ENCODE data around the gene PJVK.
"Not testable (repeated sequence)": the region's sequence is repeated elsewhere in the genome, so short reads cannot be mapped to it uniquely, and the experiment has no call there.

Gene PJVK

DNA sequence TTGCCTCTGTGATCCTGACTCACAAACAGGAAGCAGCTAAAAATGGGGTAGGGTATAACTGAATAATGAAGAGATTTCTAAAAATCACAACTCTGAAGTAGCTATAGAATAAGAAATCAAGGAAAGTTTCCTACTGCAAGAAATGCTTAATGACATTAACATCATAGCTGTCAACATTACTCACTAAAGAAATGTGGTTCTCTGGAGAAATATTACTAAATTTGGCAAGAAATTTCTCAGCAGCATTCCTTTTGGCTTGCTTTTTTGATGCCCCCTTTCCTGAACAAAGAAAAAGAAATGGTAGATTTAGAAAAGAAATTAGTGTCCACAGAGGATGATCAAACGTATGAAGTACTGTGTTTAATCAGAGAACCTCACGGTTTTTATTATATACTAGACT lies 9.8 kb upstream of the PJVK start:
- no peak for DNase-seq

DNA sequence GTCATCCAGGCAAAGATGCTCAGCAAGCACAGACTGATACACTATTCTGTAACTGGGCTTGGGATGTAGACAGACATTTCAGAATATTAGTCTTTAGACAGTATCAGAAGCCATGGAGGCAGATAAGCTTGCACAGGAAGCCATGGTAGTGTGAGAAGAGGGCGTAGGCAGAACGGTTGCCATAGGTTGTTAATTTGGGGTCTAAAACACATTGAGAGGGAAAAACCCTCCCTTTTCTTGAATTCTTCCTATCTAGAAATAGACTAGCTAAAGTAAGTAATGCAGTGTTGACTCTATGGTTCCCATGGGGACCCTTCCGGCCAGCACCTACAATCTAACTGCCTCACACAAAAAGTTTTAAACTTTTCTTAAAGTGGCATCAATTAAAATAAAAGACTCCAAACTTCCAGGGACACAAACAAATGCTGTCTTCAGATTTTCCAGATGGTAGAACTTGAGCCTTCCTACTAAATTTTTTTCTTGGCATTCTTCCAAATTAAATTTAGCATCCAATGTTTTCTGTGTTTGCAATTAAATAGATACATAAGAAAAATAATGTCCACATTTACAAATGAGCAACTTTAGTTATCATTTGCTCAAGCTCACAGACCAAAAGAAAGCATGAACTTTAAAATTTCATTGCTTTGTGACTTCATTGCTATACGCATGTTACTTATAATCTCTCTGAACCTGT lies 2.1 kb upstream of the PJVK start:
- DNase-seq, result no peak

GRCh38 chr2:178449700-178450523 lies 1.3 kb upstream of the PJVK start:
- no peak for DNase-seq

DNA sequence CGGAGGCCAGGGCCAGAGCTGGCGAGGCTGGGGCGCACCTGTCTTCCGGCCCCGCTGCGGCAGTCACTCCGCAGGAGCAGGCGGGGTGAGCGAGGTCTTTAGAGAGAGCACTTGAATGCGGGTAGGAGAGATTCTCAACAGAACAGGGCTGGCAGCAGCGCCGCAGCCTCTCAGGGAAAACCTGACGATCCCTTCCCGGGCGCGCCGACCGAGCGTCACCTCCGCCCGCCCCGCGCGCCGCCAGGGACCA lies 729 bp upstream of the PJVK start:
- no peak for DNase-seq

GRCh38 chr2:178452334-178452733 lies 1.2 kb downstream of the PJVK start:
- no peak for DNase-seq

DNA sequence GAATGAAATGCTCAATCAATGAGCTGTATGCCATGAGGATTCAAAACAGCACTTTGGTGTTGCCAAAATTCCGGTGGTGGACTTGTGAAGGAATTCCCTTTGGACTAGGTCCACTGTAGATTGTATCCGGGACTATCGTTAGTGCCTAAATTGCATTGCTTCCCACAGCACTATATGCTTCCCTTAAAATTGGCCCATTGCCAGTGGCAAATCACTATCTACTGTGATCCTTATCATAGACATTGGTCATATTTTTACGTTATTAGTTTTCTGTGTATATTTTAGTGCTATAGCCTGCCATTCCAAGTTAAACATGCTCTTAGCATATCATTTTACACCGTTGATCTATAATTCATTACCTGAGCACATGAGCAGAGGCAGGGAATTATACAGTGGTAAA lies 1.7 kb downstream of the PJVK start:
- DNase-seq, result no peak

DNA sequence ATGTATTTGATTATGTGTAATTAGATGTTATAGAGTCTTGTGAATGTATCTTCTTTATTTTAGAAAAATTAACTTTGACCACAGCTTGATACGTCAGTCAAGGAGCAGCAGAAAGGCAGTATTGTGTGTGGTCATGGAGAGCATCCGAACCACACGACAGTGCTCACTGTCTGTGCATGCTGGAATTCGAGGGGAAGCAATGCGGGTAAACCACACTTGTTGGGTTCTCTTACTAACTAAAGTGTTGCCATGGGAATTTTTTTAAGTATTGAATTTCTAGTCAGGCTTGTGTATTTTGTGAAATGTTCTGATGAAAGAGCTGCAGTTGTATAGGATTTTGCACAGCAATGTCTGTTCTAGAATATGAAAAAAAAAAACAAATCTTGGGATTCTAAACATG lies 4.8 kb downstream of the PJVK start:
- DNase-seq, result no peak

DNA sequence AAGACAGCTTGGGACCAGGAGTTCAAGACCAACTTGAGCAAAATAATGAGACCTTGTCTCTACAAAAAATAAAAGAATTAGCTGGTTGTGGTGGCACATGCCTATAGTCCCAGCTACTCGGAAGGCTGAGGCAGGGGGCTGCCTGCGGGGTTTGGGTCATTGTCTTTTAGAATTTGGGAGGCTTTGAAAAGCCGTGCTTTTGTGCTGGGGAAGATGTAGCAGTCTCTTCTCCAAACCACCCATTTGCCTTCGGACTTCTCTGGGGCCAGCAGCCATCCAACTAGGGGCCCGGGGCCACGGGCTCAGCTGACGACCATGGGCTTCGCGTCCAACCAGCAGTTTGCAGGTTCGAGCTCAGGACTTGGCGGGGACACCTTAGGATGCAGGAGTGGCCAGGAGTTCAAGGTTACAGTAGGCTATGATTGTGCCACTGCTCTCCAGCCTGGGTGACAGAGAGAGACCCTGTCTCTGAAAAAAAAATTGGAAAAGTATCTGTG lies 6.3 kb downstream of the PJVK start:
- no peak for DNase-seq

DNA sequence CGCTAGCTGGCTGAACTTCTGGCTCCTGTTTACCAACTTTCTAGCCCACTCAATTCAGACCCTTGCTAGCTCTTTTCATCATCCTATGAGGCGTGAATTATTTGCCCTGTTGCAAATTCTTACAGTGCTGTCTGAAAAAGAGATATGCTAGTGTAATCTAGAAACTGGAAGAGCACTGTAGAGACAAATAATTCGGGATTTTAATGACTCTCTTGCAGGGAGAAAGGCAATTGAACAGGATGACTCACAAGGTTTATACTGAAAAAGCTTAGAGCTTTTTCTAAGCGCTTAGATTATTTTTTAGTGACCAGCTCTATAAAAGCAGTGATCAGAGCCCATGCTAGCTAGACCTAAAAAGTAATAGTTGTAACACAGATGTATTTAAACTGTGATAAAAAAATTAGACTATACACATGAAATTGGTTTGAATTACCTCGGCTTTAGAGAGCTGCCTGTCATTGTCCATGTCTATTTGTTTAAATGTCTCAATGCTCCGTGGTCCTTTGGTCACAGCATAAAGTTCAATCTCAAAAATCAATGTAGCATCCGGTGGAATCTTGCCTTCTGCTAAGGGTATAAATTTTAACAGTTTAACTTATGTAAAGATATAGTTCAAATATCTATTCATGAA lies 18.2 kb downstream of the PJVK start:
- no peak for DNase-seq

- DNase-seq, result not testable (repeated sequence)
These were observed 20.1 kb downstream of the PJVK start for GRCh38 chr2:178471313-178471712.

DNA sequence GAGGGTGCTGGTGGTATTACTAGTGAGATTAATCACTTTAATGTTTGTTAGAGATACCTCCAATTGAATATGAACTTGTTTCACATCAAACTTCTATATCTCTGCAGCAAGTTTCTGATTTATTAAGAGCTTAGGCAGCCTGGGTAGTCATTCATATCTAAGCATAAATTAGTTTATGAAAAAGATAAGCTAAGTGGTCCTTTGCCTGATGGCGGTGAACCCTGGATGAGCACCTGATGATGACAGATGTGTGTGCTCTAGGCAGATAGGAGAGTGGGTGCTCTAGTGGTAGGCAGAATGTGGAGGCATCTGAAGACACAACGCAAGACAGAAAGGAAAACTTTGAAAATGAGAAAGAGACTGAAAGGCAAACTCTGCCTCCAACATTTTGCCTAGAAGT lies 22.2 kb downstream of the PJVK start:
- no peak for DNase-seq

- DNase-seq, result peak; percentile 22
These were observed 22.8 kb downstream of the PJVK start for GRCh38 chr2:178473931-178474330.

- DNase-seq, result no peak
These were observed 23.4 kb downstream of the PJVK start for GRCh38 chr2:178474560-178474959.

GRCh38 chr2:178476477-178476876 lies 25.3 kb downstream of the PJVK start:
- no peak for DNase-seq

- no peak for DNase-seq
These were observed 26.4 kb downstream of the PJVK start for GRCh38 chr2:178477443-178478129.

- DNase-seq, result no peak
These were observed 26.9 kb downstream of the PJVK start for GRCh38 chr2:178478130-178478438.

DNA sequence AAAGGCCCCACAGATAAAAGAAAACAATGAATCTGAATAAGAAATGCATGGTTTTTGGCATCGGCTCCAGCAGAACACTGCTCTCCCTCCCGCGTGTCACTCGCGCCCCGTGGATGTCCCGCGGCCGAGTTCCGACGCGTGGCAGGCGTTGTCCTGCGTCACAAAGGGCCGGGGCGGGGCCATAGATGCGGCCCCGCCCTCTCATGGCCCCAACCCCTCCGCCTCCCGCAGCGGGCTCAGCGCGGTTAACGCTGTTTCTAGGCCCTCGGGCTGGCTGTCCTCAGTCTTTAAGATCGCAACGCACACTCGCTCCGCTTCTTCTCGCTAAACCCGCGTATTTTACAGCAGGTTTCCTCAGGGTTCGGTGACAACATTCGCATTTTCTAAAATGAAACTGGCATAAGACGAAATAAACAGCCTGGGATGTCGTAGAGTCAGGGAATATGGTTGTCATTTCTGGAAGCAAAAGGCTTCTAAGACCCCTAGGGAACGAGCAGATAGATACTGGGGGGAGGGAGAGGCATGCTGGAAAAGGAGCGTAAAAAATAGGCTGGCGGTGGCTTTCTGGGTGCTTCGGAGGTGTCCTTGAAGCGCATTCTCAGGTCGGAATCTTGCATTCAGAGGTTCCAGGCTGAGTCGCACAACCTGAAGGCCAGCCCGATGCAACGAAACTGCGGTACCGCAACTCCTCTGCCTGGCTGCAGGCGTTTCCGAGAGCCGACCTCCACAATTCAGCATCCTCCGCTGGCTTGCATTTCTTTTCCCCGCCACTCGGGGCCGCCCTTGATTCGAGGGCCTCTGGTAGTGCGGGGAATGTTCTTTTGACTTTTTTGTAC lies 27.5 kb downstream of the PJVK start, which contains the start of gene FKBP7:
FKBP7 (minus strand) TSS at position 162 of the 836 bp plus-strand sequence; CDS start at position 61, 101 bp downstream.
- peak; percentile 76 for DNase-seq

GRCh38 chr2:178479275-178479616 lies 28.1 kb downstream of the PJVK start:
- no peak for DNase-seq

- DNase-seq, result no peak
These were observed 28.6 kb downstream of the PJVK start for GRCh38 chr2:178479758-178480226.

- DNase-seq, result peak; percentile 96
These were observed 29.3 kb downstream of the PJVK start, which contains the start of gene PLEKHA3 for GRCh38 chr2:178480227-178481181. PLEKHA3 (plus strand) TSS chr2:178480457; CDS start chr2:178480870, 413 bp downstream.

- DNase-seq, result no peak
These were observed 31.3 kb downstream of the PJVK start for GRCh38 chr2:178482437-178482836.
